GM21381 (cell line): ENCODE data around the gene DBF4B.
A peak's percentile ranks its signal among the peaks of the same experiment; 100 is the strongest.
"Not testable (repeated sequence)": the region's sequence is repeated elsewhere in the genome, so short reads cannot be mapped to it uniquely, and the experiment has no call there.

Source experiments
- ATAC-seq: cut with Tn5 transposase; IDR thresholded peaks from one replicate; pipeline ENCODE4 v1.9.1; 2021; ENCODE audit warnings: mild to moderate bottlenecking, moderate library complexity; ENCODE audit not compliant: unreplicated experiment

Gene DBF4B

GRCh38 chr17:44708401-44709263 is at the start of gene DBF4B:
Gene DBF4B, plus strand, starts transcription at chr17:44708665. Its CDS starts 156 bp downstream, at chr17:44708821.
- ATAC-seq: peak; percentile 77

- no peak for ATAC-seq
Measured at GRCh38 chr17:44661835-44662234, 46.6 kb upstream of the DBF4B start.

- no peak for ATAC-seq
Measured at GRCh38 chr17:44663095-44663494, 45.4 kb upstream of the DBF4B start.

GRCh38 chr17:44664867-44665266 is 43.6 kb upstream of the DBF4B start:
- ATAC-seq: no peak

GRCh38 chr17:44666006-44666405 is 42.5 kb upstream of the DBF4B start:
- ATAC-seq: no peak

- no peak for ATAC-seq
Measured at GRCh38 chr17:44672479-44673093, 35.9 kb upstream of the DBF4B start.

GRCh38 chr17:44673893-44674292 is 34.6 kb upstream of the DBF4B start:
- no peak for ATAC-seq

GRCh38 chr17:44677136-44677535 is 31.3 kb upstream of the DBF4B start:
- ATAC-seq: no peak

- ATAC-seq: not testable (repeated sequence)
Measured at GRCh38 chr17:44683303-44683702, 25.2 kb upstream of the DBF4B start.

GRCh38 chr17:44687756-44688155 is 20.7 kb upstream of the DBF4B start:
- no peak for ATAC-seq

GRCh38 chr17:44688200-44688599 is 20.3 kb upstream of the DBF4B start:
- no peak for ATAC-seq

- ATAC-seq: no peak
Measured at GRCh38 chr17:44688675-44689476, 19.6 kb upstream of the DBF4B start.

GRCh38 chr17:44689477-44690217 is 18.8 kb upstream of the DBF4B start, which contains the start of gene CCDC43:
Gene CCDC43, minus strand, starts transcription at chr17:44689776. Its CDS starts 23 bp downstream, at chr17:44689753.
- peak; percentile 92 for ATAC-seq

- ATAC-seq: not testable (repeated sequence)
Measured at GRCh38 chr17:44690746-44691306, 17.6 kb upstream of the DBF4B start.

- no peak for ATAC-seq
Measured at GRCh38 chr17:44693609-44694008, 14.9 kb upstream of the DBF4B start.

- ATAC-seq: not testable (repeated sequence)
Measured at GRCh38 chr17:44700288-44700687, 8.2 kb upstream of the DBF4B start.

- ATAC-seq: no peak
Measured at GRCh38 chr17:44707755-44708400, 587 bp upstream of the DBF4B start.

GRCh38 chr17:44719444-44719843 is 11.0 kb downstream of the DBF4B start:
- no peak for ATAC-seq

- ATAC-seq: no peak
Measured at GRCh38 chr17:44722254-44722653, 13.8 kb downstream of the DBF4B start.

- not testable (repeated sequence) for ATAC-seq
Measured at GRCh38 chr17:44726121-44726520, 17.7 kb downstream of the DBF4B start.
